ENCODE measurements around the gene TFCP2L1. TPM values are rescaled to one million over a fixed set of nuclear protein-coding genes. Genes with fewer than 3 reads are reported as not detected.

Gene TFCP2L1
- total and polyA plus RNA-seq, 12 donors: 0.02 to 0.60 (median 0.14) TPM; not detected in 1

DNA sequence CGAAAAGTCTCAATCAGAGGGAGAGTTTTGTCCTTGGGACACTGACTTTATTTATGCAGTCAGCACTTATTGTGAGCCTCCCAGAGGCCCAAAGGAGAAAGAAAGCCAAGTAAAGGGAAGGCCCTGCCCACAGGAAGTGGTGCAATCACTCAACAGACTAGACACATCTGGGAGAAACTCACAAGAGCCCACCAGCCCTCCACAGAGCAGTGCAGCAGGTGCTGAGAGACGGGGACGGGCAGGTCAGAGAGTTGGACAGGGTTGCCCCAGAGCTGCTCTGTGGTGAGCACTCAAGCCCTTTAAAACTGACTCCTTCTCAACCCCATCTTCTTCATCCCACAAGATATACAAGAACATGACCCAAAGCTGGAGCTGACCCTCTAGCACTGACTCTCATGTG is 96.0 kb downstream of the TFCP2L1 start:
- Histone ChIP-seq H3K4me1 (peaks cover 0 to 19% (median 0%) of the 10 kb centered on the region in 9 donors), H3K27ac (no peak overlapping the region), H3K4me3 (no peak overlapping the region), H3K36me3 (no peaks in the 10 kb centered on the region), H3K9me3 (no peaks in the 10 kb centered on the region), H3K27me3 (no peaks in the 10 kb centered on the region)
- 74 to 87% methylated on average over 3 of the region's 3 CpGs for WGBS, 2 donors
- intact Hi-C loops (cut with DNase I): no loop called here
- no peak for DNase-seq
- TF ChIP-seq, protein P1, sequence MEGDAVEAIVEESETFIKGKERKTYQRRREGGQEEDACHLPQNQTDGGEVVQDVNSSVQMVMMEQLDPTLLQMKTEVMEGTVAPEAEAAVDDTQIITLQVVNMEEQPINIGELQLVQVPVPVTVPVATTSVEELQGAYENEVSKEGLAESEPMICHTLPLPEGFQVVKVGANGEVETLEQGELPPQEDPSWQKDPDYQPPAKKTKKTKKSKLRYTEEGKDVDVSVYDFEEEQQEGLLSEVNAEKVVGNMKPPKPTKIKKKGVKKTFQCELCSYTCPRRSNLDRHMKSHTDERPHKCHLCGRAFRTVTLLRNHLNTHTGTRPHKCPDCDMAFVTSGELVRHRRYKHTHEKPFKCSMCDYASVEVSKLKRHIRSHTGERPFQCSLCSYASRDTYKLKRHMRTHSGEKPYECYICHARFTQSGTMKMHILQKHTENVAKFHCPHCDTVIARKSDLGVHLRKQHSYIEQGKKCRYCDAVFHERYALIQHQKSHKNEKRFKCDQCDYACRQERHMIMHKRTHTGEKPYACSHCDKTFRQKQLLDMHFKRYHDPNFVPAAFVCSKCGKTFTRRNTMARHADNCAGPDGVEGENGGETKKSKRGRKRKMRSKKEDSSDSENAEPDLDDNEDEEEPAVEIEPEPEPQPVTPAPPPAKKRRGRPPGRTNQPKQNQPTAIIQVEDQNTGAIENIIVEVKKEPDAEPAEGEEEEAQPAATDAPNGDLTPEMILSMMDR (IDR thresholded peaks at IDR 0.05): no peak
- peak in 1 of 8 donors; percentile 46 for ATAC-seq

DNA sequence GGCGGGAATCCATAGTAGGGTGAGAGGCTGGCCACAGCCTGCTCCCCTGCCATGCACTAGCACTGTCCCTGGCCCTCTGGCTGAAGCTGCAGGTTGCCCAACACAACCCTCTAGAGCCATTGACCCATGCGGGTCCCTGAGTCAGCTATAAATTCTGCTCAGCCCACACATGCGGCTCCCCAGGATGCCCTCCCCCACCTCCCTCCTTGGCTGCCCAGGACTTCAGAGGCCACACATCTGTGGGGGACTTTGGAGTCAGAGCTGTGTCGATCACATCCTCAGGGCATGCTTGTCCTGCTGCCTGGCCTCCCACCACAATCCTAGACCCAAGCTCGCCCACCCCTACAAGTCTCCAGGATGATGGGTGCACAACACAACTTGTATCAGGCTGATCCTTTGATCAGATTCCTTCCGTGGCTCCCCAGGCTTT is 97.0 kb downstream of the TFCP2L1 start:
- no peaks in the 10 kb centered on the region for H3K27me3 ChIP-seq
- intact Hi-C loops (cut with DNase I): no loop called here
- H3K36me3 ChIP-seq: no peaks in the 10 kb centered on the region
- 62 to 75% methylated on average over 6 of the region's 6 CpGs for WGBS, 2 donors
- no peak overlapping the region for H3K27ac ChIP-seq
- peaks cover 0 to 19% (median 0%) of the 10 kb centered on the region in 9 donors for H3K4me1 ChIP-seq
- no peak for ATAC-seq
- H3K9me3 ChIP-seq: no peaks in the 10 kb centered on the region
- TF ChIP-seq, protein P1 (IDR thresholded peaks at IDR 0.05): no peak
- no peak overlapping the region for H3K4me3 ChIP-seq
- no peak for DNase-seq

DNA sequence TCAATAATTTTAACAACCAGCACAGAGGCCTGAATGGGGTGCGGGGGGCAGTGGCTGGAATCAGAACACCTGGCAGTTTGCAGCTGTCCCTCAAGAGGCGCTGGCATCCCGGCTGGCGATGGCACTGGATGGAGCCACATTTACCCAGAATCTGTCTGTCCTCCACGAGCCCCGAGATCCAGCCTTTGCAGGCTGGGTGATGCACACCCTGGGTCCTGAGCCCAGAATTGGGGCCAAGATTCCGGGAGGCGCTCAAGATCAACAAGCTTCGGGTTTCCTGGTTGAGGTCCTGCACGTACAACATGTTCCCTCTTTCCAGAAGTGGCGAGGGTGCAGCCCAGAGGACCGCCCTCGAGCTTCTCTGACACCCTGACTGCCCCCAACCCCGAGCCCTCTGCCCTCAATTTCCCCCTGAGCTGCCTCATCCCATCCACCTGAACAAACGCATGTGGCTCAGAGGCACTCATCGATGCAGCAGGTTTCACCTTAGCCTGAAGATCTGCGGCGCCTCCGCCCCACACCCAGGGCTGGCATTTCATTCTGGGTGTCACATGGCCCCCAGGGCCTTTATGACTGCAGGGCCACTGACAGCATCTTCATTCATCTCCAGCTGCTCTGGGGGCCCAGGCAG is 97.5 kb downstream of the TFCP2L1 start:
- DNase-seq (no peak), ATAC-seq (no peak)
- H3K27ac ChIP-seq: no peak overlapping the region
- H3K27me3 ChIP-seq: no peaks in the 10 kb centered on the region
- no peak overlapping the region for H3K4me3 ChIP-seq
- WGBS, 2 donors: 90 to 91% methylated on average over 19 of the region's 19 CpGs
- peaks cover 0 to 19% (median 0%) of the 10 kb centered on the region in 9 donors for H3K4me1 ChIP-seq
- no peaks in the 10 kb centered on the region for H3K36me3 ChIP-seq
- intact Hi-C loops (cut with DNase I): no loop called here
- H3K9me3 ChIP-seq: no peaks in the 10 kb centered on the region
- TF ChIP-seq, protein P1 (IDR thresholded peaks at IDR 0.05): no peak

DNA sequence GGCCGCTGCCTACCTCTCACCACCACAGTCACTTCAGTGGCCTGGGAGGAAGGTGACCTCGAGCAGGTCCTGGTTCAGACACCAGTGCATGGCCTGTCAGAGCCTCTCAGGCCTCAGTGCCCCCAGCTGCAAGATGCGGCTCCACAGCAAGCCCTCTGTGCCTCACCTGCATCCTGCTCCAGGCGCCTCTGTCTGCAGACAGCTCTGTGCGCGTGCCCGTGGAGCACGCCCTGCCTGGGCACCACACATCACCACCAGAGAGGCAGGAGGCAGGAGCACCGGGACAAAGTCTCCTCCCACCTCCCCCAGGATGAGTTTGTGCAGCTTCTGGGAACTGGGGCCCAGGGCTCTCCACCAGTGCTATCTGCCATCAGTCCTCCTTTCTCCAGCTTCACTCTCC is 98.7 kb downstream of the TFCP2L1 start:
- WGBS, 2 donors: 85 to 89% methylated on average over 9 of the region's 9 CpGs
- Histone ChIP-seq H3K4me3 (no peak overlapping the region), H3K9me3 (no peaks in the 10 kb centered on the region), H3K36me3 (no peaks in the 10 kb centered on the region), H3K4me1 (peaks cover 0 to 19% (median 0%) of the 10 kb centered on the region in 9 donors), H3K27me3 (no peaks in the 10 kb centered on the region), H3K27ac (no peak overlapping the region)
- TF ChIP-seq, protein P1 (IDR thresholded peaks at IDR 0.05): no peak
- intact Hi-C loops (cut with DNase I): no loop called here
- DNase-seq (no peak), ATAC-seq (peak in 2 of 8 donors; percentile 14 to 35)
